Neutrophil (primary cell): ENCODE results near the gene TMPRSS15.
"Not testable (repeated sequence)": the region's sequence is repeated elsewhere in the genome, so short reads cannot be mapped to it uniquely, and the experiment has no call there.

ENCODE experiments used
- H3K27ac ChIP-seq: fragments of 200-600 bp; sonication (generic); 2 replicates; pipeline ENCODE4 v1.5.1; 2016; ENCODE audit warnings: mild to moderate bottlenecking, moderate library complexity
- H3K27me3 ChIP-seq: fragments of 200-600 bp; sonication (generic); 2 replicates; pipeline ENCODE4 v1.6.0; 2016; ENCODE audit warnings: mild to moderate bottlenecking
- H3K36me3 ChIP-seq: fragments of 200-600 bp; sonication (generic); 2 replicates; pipeline ENCODE4 v1.5.1; 2017
- H3K4me1 ChIP-seq, 2 experiments: fragments of 200-600 bp in 1 of 2; sonication (generic) in 1 of 2; 1 replicate in 1 of 2; 2 replicates in 1 of 2; pipeline versions ENCODE4 v1.5.1 to v1.6.1; 2013 to 2016; ENCODE audit warnings: low read depth in 1 of 2, low read length in 1 of 2, mild to moderate bottlenecking in 1 of 2, moderate library complexity in 1 of 2; ENCODE audit not compliant: control insufficient read depth in 1 of 2, insufficient read depth in 1 of 2
- H3K4me3 ChIP-seq, 2 experiments: fragments of 200-600 bp in 1 of 2; sonication (generic) in 1 of 2; 1 replicate in 1 of 2; 2 replicates in 1 of 2; pipeline ENCODE4 v1.5.1; 2013 to 2016; ENCODE audit warnings: low read depth in 1 of 2, low read length in 1 of 2, mild to moderate bottlenecking in 1 of 2, moderate library complexity in 1 of 2
- H3K9me3 ChIP-seq: fragments of 200-600 bp; sonication (generic); 2 replicates; pipeline ENCODE4 v1.5.1; 2016
- CTCF ChIP-seq: fragments of 200-600 bp; sonication (generic); IDR thresholded peaks from 2 replicates; pipeline ENCODE4 v1.5.1; 2016; ENCODE audit warnings: antibody characterized with exemption

Gene TMPRSS15

GRCh38 chr21:18398843-18399242 lies 4.7 kb downstream of the TMPRSS15 start:
- no peak overlapping the region for H3K4me3 ChIP-seq

DNA sequence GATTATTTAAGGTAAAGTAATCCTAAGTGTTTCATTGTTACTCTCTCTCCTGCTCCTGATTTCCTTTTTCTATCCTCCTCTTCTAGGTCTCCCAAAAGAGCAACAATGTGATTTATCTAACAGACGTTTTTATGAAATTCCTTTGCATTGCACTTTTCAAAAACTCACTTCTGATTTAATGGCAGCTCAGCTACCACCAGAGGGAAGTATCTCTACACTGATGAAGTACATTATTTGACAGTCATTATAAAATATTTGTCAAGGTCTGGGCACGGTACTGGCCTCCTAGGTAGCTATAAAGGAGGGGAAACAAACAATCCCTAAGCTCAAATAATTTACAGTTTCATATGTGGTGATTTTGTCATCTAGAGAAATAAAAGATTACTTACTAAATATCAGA lies 15.6 kb downstream of the TMPRSS15 start:
- no peaks in the 10 kb centered on the region for H3K9me3 ChIP-seq
- H3K4me1 ChIP-seq: no peaks in the 10 kb centered on the region
- no peak for TF ChIP-seq CTCF
- no peaks in the 10 kb centered on the region for H3K27me3 ChIP-seq
- no peak overlapping the region for H3K27ac ChIP-seq
- H3K4me3 ChIP-seq: no peak overlapping the region
- no peaks in the 10 kb centered on the region for H3K36me3 ChIP-seq

More at GRCh38 chr21:18398843-18399242, 4.7 kb downstream of the TMPRSS15 start:
- Histone ChIP-seq H3K4me1 (no peaks in the 10 kb centered on the region), H3K27me3 (no peaks in the 10 kb centered on the region), H3K36me3 (no peaks in the 10 kb centered on the region), H3K27ac (no peak overlapping the region), H3K9me3 (no peaks in the 10 kb centered on the region)
- TF ChIP-seq CTCF: no peak

DNA sequence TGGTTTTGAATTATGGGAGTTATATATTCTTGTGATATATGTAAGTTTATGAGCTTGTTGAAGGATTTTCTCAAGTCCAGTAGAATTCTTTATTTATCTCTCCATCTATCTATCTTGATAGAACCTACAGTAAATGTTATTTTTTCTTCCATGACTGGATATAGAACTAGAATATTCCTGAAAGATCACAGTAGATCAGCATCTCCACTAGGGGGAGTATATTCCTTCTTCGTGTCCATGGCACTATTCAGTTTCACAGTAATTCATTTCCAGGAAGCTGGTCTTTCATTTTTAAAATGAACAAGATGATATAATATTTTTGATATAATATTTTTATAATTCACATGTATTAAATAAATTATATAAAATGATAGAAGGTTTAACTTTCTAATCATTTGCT lies 18.8 kb downstream of the TMPRSS15 start:
- Histone ChIP-seq H3K36me3 (no peaks in the 10 kb centered on the region), H3K4me3 (no peak overlapping the region)
- TF ChIP-seq CTCF: no peak

DNA sequence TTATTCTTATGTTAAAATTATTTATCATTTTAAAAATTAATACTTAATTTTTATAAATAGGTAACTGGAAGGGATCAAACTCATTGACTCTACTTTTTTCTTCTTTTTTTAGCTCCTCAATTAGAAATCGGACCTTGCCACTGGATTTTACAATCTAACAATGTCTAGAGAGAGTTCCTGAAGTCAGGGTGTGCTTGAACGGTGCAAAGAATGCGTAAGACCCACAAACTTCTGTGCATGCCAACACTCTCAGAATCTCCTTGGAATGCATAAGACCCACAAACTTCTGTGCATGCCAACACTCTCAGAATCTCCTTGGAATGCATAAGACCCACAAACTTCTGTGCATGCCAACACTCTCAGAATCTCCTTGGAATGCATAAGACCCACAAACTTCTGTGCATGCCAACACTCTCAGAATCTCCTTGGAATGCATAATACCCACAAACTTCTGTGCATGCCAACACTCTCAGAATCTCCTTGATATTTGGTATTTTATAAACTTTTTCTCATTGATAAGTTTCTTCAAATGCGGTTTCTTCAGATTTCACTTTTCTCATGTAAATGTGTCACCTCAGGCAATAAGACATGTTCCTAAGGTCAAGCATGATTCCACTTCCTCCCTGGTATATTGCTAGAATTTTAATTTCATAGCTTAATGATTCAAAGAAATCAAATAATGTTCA lies 20.5 kb downstream of the TMPRSS15 start:
- H3K27me3 ChIP-seq, H3K9me3 ChIP-seq, H3K4me1 ChIP-seq, H3K36me3 ChIP-seq, H3K27ac ChIP-seq, H3K4me3 ChIP-seq: not testable (repeated sequence)

More for the DNA sequence above, 18.8 kb downstream of the TMPRSS15 start:
- no peaks in the 10 kb centered on the region for H3K27me3 ChIP-seq
- H3K4me1 ChIP-seq: no peaks in the 10 kb centered on the region
- no peak overlapping the region for H3K27ac ChIP-seq
- no peaks in the 10 kb centered on the region for H3K9me3 ChIP-seq

DNA sequence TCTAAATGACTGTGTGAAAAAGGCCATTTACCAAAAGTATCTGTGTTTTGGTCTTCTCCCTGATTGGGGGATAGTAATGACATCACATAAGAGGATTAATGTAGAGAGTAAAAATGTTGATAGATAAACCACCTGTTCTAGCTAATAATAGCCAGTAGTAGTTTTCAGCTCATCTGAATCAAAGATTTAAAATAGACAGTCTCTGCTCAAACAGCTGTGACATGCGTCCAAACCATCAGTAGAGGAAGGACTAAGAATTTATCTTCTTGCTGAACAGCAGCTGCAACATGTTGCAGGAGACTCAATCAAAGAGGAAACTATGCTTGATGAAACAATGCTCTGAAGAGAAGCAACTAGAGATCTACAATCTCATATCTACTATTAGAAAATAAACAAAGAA lies 21.4 kb downstream of the TMPRSS15 start:
- Histone ChIP-seq H3K36me3 (no peaks in the 10 kb centered on the region), H3K27ac (no peak overlapping the region), H3K4me3 (no peak overlapping the region), H3K4me1 (no peaks in the 10 kb centered on the region), H3K27me3 (no peaks in the 10 kb centered on the region), H3K9me3 (no peaks in the 10 kb centered on the region)
- no peak for TF ChIP-seq CTCF

DNA sequence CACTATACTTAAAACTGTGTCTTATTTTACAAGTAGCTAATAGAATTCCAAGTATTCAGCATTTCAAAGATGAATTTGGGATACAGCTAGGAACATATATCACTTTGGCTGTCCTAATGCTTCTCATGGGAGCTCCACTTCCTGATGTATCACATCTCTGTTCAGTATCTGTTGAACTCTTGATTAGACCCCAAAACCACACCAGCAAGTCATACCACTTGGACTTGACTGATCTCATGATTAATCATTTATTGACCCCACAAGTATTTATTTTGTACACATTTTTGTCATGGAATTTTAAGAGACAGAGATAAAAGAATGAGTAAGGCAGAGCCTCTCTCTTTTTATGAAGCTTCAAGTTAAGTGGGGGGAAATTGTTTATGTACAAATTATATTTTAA lies 30.0 kb downstream of the TMPRSS15 start:
- no peak for TF ChIP-seq CTCF

More for the DNA sequence above, 30.0 kb downstream of the TMPRSS15 start:
- no peak overlapping the region for H3K4me3 ChIP-seq
- H3K36me3 ChIP-seq: no peaks in the 10 kb centered on the region
- H3K9me3 ChIP-seq: no peaks in the 10 kb centered on the region
- no peak overlapping the region for H3K27ac ChIP-seq
- no peaks in the 10 kb centered on the region for H3K27me3 ChIP-seq
- H3K4me1 ChIP-seq: no peaks in the 10 kb centered on the region
